SK-N-MC (cell line): ENCODE results near the gene CTSD.

Experiments used
- DNase-seq: peaks from one replicate; pipeline ENCODE4 v3.0.0-alpha.2; 2011; ENCODE audit warnings: low read depth, low spot score
- H3K27ac ChIP-seq: fragments of 200-600 bp; sonication (generic); 2 replicates; pipeline ENCODE4 v1.5.1; 2016; ENCODE audit warnings: mixed run types
- H3K36me3 ChIP-seq: fragments of 200-600 bp; sonication (generic); 2 replicates; pipeline ENCODE4 v1.6.1; 2017; ENCODE audit warnings: antibody characterized with exemption, low read length, mixed read lengths; ENCODE audit not compliant: insufficient read depth
- H3K4me3 ChIP-seq: fragments of 200-600 bp; sonication (generic); 2 replicates; pipeline ENCODE4 v1.5.1; 2016
- H3K9ac ChIP-seq: fragments of 200-600 bp; sonication (generic); 2 replicates; pipeline ENCODE4 v1.8.0; 2017; ENCODE audit warnings: mixed run types, mixed read lengths; ENCODE audit not compliant: insufficient read length
- H3K9me3 ChIP-seq: fragments of 200-600 bp; sonication (generic); 2 replicates; pipeline ENCODE4 v1.6.1; 2017; ENCODE audit warnings: low read depth, mild to moderate bottlenecking, antibody characterized with exemption, low read length, moderate library complexity, mixed read lengths
- EZH2 ChIP-seq: fragments of 200-600 bp; sonication (generic); IDR thresholded peaks from one replicate; pipeline ENCODE4 v1.6.1; 2017; ENCODE audit warnings: antibody characterized with exemption
- FOXP2 ChIP-seq: optimal IDR thresholded peaks from 2 replicates; pipeline ENCODE3; 2011; ENCODE audit warnings: mild to moderate bottlenecking, moderate library complexity; ENCODE audit not compliant: insufficient read depth; ENCODE audit errors: extremely low read length, control extremely low read depth
- POLR2AphosphoS5 ChIP-seq: IDR thresholded peaks from 2 replicates; pipeline ENCODE4 v1.6.1; 2012; ENCODE audit warnings: mild to moderate bottlenecking, low read depth, low read length, borderline replicate concordance

Gene CTSD

DNA sequence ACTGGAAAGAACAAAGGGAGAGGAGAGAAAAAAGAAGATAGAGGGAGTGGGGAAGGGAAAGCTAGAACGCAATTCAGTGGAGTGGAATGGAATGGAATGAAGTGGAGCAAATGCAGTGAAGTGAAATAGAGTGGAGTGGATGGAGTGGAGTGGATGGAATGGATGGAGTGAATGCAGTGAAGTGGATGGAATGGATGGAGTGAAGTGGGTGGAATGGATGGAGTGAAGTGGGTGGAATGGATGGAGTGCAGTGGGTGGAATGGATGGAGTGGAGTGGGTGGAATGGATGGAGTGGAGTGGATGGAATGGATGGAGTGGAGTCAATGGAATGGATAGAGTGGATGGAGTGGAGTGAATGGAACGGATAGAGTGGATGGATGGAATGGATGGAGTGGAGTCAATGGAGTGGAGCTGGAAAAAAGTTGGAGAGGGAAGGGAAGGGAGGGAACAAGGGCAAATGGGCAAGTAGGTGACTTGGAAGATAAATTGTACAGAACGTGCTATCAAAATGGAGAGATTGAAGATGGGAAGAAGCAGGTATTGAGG lies 27.2 kb downstream of the CTSD start:
- Histone ChIP-seq H3K36me3 (no peaks in the 10 kb centered on the region), H3K9ac (no peak overlapping the region), H3K27ac (no peak overlapping the region), H3K4me3 (no peak overlapping the region), H3K9me3 (no peaks in the 10 kb centered on the region)
- no peak for DNase-seq
- TF ChIP-seq POLR2AphosphoS5 (no peak), FOXP2 (no peak), EZH2 (no peak)

DNA sequence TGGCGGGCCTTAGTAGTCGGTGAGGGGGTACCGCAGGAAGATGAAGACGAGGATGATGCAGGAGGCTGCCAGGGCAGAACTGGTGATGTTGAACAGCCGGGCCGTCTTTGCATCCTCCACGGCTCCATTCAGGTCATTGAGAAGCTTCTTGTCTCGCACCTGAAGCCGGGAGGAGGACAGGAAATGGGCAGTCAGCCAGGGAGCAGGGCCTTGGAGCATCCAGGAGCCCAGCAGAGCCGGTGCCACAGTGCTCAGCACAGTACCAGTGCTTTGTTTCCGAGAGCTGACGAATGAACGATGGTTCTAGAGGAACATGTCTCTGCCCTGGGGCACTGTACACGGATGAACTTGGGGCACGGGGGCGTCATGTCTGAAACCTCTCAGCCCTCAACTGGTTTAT lies 28.5 kb downstream of the CTSD start:
- Histone ChIP-seq H3K4me3 (no peak overlapping the region), H3K27ac (no peak overlapping the region), H3K36me3 (no peaks in the 10 kb centered on the region), H3K9ac (no peak overlapping the region), H3K9me3 (no peaks in the 10 kb centered on the region)
- no peak for DNase-seq
- no peak for TF ChIP-seq EZH2
- no peak for TF ChIP-seq FOXP2
- TF ChIP-seq POLR2AphosphoS5: no peak

DNA sequence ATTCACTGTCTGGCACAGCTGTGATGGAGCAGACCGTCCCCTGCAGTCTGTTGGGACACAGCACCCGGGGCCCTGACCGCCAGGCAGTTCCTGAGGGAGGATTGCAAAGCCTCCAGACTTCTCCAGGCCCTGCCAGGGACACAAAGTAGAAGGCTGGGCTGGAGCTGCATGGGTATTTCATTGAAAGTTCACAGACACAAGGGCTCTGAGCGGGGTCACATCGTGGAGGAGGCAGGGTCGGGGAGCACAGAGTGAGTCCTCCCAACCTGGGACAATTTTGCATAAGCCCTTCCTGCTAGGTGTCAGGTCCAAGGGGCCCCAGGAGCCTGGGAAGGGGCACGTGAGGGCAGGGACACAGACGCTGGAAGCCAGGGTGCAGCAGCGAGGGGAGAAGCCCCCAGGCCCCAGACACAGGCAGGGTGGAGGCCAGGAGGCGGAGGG lies 29.1 kb downstream of the CTSD start:
- DNase-seq: no peak
- H3K4me3 ChIP-seq: no peak overlapping the region
- H3K27ac ChIP-seq: no peak overlapping the region
- H3K9me3 ChIP-seq: no peaks in the 10 kb centered on the region
- H3K9ac ChIP-seq: no peak overlapping the region
- H3K36me3 ChIP-seq: no peaks in the 10 kb centered on the region
- no peak for TF ChIP-seq EZH2
- TF ChIP-seq POLR2AphosphoS5: no peak
- TF ChIP-seq FOXP2: no peak

DNA sequence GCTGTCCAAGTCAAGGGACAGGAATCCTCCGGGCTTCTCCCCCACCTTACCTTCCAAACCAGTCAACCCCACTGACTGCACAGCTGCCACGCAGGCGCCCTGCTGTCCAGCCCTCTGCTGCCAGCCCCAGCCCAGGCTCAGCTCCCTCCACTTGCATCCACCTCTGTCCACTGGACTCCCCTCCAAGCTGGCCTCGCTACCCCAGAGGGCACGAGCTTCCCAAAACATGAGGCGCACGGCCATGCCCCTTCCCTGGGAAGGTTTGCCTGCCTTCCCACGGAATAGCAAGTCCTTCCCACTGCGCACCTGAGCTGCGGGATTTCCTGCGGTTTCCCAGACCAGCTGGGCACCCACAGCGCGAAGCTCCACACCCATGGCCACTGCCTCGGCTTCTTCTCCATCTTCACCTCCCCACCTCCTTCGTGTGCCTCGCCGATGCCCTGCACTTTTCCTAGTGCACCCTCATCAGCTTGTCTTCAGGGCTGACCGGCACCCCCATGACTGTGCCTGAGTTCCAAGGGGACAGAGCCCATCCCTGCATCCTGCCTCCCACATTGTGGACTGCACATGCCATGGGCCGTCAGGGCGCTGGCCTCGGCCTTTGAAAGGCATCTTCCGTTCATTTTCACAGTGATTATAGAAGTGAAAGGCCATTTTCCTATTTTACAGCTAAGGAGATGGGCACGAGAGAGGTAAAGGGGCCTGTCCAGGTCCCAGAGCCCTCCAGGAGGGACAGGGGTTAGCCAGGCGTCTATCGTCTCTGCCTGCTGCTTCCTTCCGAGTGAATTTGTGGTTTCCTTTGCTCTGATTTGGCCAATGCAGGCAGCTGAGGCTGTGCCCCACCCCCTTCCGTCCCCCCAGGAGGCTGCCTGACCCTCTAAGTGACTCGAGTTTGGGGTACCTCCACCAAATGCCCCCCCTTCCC lies 29.7 kb downstream of the CTSD start:
- H3K4me3 ChIP-seq: no peak overlapping the region
- no peak overlapping the region for H3K27ac ChIP-seq
- no peaks in the 10 kb centered on the region for H3K9me3 ChIP-seq
- TF ChIP-seq EZH2 (no peak), POLR2AphosphoS5 (no peak), FOXP2 (no peak)
- DNase-seq: no peak
- no peaks in the 10 kb centered on the region for H3K36me3 ChIP-seq
- H3K9ac ChIP-seq: no peak overlapping the region

DNA sequence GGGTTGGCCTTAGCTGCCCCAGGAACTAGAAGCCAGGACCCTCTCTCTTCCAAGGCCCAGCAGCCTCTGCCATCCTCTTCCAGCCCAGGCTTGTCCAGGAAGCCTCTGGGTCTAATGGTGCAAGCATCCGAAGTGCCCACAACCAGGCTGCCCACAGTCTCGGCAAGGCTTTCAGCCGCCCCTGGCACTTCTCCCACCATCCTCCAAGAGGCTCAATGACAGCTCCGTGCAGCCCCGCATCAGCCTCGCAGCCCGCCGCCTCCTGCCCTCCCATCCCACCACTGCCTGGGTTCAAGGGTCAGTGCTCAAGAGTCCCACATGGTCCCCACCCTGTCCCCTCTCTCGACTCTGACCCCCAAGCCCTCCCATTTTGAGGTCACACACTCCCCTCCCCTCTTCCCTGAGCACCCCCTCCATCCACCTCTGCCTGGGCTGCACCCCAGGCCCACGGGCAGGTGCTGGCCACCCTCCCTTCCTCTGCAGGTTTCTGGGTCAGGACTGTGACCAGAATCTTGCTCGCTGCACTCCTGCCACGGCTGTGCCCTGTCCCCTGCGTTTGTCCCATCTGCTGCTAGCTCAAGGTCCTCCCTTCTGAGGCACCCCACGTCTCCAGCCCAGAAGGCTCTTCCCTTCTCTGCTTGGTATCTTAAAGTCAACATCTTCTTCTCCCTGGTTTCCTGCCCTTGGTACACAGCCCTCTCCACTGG lies 30.6 kb downstream of the CTSD start:
- no peak overlapping the region for H3K4me3 ChIP-seq
- no peak for DNase-seq
- no peak overlapping the region for H3K27ac ChIP-seq
- TF ChIP-seq FOXP2 (no peak), POLR2AphosphoS5 (no peak), EZH2 (no peak)
- no peaks in the 10 kb centered on the region for H3K9me3 ChIP-seq
- no peak overlapping the region for H3K9ac ChIP-seq
- no peaks in the 10 kb centered on the region for H3K36me3 ChIP-seq

DNA sequence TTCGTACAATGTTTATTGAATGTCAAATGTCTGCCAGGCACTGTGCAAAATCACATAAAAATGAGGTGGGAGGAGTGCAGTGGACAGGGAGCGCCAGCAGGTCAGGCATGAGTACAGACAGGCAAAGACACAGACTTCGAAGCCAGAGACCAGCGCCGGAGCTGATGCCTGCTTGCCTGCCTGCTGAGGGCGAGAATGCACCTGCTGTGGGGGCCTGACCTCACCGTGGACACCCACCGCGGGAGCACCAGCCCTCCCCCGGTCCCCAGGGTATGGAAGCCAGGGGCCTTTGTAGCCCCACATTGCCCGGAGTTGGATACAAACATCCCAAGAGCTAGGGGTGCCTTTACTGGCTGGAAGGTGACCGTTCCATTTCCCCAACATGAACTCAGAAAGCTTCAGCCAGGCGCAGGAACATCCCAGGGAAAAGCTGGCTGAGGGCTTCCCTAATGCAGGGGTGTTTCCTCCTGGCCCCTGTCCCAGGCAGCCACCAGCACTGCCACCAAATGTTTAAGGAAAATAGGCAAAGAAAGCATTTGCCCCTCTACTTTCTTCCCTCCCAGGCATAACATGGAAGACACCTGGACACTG lies 31.2 kb downstream of the CTSD start:
- TF ChIP-seq EZH2 (no peak), FOXP2 (no peak), POLR2AphosphoS5 (no peak)
- no peak for DNase-seq
- Histone ChIP-seq H3K9me3 (no peaks in the 10 kb centered on the region), H3K9ac (no peak overlapping the region), H3K36me3 (no peaks in the 10 kb centered on the region), H3K27ac (no peak overlapping the region), H3K4me3 (no peak overlapping the region)

DNA sequence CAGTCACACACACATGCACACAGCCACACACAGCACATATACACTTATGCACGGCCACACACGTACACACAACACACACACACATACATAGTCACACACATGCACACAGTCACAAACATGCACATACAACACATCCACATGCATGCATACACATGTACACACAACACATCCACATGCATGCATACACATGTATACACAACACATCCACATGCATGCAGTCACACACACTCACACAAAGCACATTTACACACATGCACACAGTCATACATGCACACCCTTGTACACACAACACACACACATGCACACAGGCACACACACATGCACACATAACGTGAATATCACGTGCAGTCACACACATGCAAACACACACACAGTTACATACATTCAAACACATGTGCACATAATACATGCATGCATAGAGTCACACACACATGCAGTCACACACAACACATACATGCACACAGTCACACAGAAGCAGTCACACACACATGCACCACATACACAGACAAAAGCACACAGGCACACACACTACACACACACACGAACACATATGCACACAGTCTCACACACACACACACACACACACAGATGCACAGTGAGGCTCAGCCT lies 32.2 kb downstream of the CTSD start:
- no peaks in the 10 kb centered on the region for H3K36me3 ChIP-seq

DNA sequence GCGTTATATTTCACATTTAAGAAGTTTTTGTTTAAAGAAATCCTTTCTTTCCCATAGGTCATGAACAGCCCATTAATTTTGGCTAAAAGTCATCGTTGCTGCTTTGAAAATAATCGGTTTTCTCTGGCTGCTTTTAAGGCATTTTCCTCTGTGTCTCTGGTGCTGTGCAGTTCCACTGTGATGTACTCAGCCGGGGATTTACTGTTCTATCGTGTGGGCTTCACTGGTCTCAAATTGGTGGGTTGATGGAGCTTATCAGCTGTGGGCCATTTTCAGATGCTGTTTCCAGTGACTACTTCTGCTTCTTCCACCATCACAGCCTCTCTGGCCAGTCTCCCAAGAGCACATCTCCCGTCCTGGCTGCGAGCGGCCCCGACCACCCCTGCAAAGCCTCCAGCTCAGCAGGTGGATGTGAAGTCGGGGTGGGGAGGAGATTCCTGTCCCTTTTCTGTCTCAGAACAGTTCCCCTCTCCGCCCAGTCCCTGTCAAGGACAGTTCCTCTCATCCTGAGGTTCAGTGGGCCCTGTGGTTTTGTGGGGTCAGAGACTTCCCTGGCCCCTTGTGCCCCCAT lies 33.6 kb downstream of the CTSD start:
- Histone ChIP-seq H3K4me3 (no peak overlapping the region), H3K36me3 (no peaks in the 10 kb centered on the region), H3K27ac (no peak overlapping the region), H3K9me3 (no peaks in the 10 kb centered on the region), H3K9ac (no peak overlapping the region)
- TF ChIP-seq EZH2: no peak
- TF ChIP-seq FOXP2: no peak
- TF ChIP-seq POLR2AphosphoS5: no peak
- no peak for DNase-seq

More for the DNA sequence above, 32.2 kb downstream of the CTSD start:
- no peaks in the 10 kb centered on the region for H3K9me3 ChIP-seq
- TF ChIP-seq EZH2: no peak
- TF ChIP-seq FOXP2: no peak
- no peak for TF ChIP-seq POLR2AphosphoS5
- no peak overlapping the region for H3K27ac ChIP-seq
- H3K4me3 ChIP-seq: no peak overlapping the region
- H3K9ac ChIP-seq: no peak overlapping the region
- DNase-seq: no peak

DNA sequence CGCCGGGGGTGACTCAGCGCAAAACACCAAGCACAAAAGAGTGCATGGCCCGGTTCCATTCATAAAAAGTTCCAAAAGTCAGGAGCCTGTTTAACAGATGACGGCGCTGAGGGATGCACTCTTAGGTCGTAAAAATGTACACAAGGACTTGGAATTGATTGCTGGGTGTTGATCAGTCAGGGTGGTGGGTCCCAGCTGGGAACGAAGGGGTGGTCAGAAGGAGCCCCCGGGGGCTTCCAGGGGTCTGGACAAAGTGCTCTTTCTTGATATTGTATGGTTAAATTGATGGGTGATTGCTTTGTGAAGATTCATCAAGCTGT lies 34.1 kb downstream of the CTSD start:
- Histone ChIP-seq H3K9ac (no peak overlapping the region), H3K36me3 (no peaks in the 10 kb centered on the region), H3K4me3 (no peak overlapping the region), H3K27ac (no peak overlapping the region), H3K9me3 (no peaks in the 10 kb centered on the region)
- no peak for DNase-seq
- no peak for TF ChIP-seq POLR2AphosphoS5
- no peak for TF ChIP-seq EZH2
- no peak for TF ChIP-seq FOXP2
